Retinal pigment epithelial cell (primary cell): ENCODE results near the gene SCAF4.
A peak's percentile ranks its signal among the peaks of the same experiment; 100 is the strongest.

Source experiments
- DNase-seq: peaks from one replicate; pipeline ENCODE4 v3.0.0-alpha.2; 2010; ENCODE audit warnings: low read depth
- H3K4me3 ChIP-seq: 2 replicates; pipeline ENCODE4 v1.5.1; 2011; ENCODE audit warnings: mild to moderate bottlenecking, low read length, control low read depth, moderate library complexity
- CTCF ChIP-seq: conservative IDR thresholded peaks from 2 replicates; pipeline ENCODE4 v1.5.1; 2011; ENCODE audit warnings: low read depth, low read length, control low read depth, inconsistent platforms

SCAF4 gene

GRCh38 chr21:31731857-31732596 lies at the start of gene SCAF4:
TSS of gene SCAF4 (minus strand) at chr21:31732118. CDS start at chr21:31731692, 426 bp downstream.
- H3K4me3 ChIP-seq, result peak within 1 kb of the TSS; percentile 95
- no peak for TF ChIP-seq CTCF
- DNase-seq, result peak; percentile 56

GRCh38 chr21:31780944-31781343 lies 49.0 kb upstream of the SCAF4 start:
- TF ChIP-seq CTCF, result no peak
- H3K4me3 ChIP-seq, result no peak overlapping the region
- no peak for DNase-seq

GRCh38 chr21:31778546-31778945 lies 46.6 kb upstream of the SCAF4 start:
- no peak for TF ChIP-seq CTCF
- no peak overlapping the region for H3K4me3 ChIP-seq
- DNase-seq, result no peak

GRCh38 chr21:31777857-31778256 lies 45.9 kb upstream of the SCAF4 start:
- DNase-seq, result no peak
- TF ChIP-seq CTCF, result no peak
- no peak overlapping the region for H3K4me3 ChIP-seq

GRCh38 chr21:31774031-31774430 lies 42.1 kb upstream of the SCAF4 start:
- no peak overlapping the region for H3K4me3 ChIP-seq
- DNase-seq, result no peak
- no peak for TF ChIP-seq CTCF

GRCh38 chr21:31772674-31773555 lies 41.0 kb upstream of the SCAF4 start:
- no peak overlapping the region for H3K4me3 ChIP-seq
- no peak for TF ChIP-seq CTCF
- no peak for DNase-seq

GRCh38 chr21:31771685-31772084 lies 39.8 kb upstream of the SCAF4 start:
- no peak for TF ChIP-seq CTCF
- DNase-seq, result no peak
- no peak overlapping the region for H3K4me3 ChIP-seq
